HG03108 (cell line): ENCODE results near the gene HAGH.

Source experiments
- ATAC-seq: cut with Tn5 transposase; IDR thresholded peaks from one replicate; pipeline ENCODE4 v1.9.1; 2021; ENCODE audit warnings: moderate library complexity; ENCODE audit not compliant: unreplicated experiment

Gene HAGH

DNA sequence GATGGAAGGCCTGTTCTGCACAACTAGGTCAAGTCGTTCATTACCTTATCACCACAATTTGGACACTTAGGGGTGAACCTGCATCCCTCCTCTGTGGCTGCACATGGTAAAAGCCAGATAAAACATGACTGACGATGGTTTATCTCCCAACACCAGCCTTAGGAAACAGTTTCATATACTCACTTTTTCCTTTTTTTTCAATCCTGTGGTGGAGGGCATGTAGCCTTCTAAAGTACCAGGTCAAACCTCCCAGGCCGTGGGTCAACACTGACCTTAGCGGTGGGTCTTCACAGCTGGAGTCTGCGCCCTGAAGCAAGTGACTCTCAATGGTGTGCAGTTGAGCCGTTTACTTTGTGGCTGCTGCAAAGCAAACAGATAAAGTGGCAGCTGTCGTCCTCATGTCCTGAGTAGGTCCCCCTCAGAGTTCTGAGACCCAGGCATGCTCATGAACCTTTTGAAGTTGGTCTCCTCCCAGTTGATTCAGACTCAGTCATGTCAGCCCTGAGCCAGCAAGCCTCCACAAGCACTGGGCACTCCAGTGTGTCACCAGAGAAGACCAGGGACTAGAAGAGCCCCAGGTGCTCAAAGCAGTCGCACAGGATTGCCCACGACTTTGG, 6.3 kb upstream of the HAGH start:
- no peak for ATAC-seq

DNA sequence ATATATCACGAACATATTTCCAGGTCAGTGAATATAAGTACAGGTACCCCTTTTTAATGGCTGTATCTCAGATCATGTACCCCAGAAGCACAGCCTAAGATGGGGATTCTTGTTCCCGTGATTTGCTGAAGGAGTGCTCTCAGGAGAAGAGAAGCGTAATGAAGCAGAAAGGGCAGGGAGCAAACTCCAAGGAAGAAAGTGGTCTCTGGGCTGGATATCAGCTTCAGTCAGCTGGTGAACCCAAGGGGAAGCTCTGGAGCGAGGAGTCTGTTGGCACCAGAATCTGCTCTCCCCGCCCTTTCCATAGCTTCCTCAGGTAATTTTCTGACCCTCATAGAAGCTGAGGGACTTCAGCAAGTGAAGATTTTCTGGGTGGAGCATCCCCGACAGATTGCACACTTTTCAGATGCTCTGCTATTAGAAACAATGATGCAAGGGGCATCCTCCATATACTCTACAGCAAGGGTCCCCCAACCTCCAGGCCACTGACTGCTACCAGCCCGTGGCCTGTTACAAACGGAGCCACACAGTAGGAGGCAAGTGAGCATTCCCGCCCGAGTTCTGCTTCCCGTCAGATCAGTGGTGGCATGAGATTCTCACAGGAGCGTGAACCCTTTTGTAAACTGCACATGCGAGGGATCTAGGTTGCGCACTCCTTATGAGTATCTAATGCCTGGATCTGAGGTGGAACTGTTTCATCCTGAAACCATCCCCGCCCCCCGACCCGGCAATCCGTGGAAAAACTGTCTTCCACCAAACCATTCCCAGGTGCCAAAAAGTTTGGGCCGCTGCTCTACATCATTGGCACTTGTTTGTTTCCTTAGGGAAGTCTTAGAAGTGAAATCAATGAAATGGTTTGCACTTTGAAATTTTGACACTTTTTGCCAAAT, 4.8 kb upstream of the HAGH start:
- ATAC-seq = no peak

DNA sequence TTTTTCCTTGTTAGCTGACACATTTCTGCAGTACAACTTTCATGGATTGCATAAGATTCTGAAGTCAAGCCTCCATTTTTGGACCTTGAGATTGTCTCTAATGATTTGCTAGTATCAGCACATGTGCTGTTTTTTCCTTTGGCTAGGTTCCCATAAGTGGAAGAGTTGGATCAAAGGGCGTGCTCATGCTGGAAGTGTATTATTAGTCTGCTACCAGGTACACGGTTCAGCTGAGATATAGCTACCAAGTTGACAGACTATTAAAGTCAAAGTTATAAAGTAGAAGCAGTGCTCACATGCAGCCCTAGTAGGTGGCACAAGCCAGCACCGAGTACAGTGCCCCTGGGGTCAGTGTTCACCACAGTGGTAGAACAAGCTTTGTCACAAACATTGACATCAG, 3.6 kb upstream of the HAGH start:
- ATAC-seq = no peak

DNA sequence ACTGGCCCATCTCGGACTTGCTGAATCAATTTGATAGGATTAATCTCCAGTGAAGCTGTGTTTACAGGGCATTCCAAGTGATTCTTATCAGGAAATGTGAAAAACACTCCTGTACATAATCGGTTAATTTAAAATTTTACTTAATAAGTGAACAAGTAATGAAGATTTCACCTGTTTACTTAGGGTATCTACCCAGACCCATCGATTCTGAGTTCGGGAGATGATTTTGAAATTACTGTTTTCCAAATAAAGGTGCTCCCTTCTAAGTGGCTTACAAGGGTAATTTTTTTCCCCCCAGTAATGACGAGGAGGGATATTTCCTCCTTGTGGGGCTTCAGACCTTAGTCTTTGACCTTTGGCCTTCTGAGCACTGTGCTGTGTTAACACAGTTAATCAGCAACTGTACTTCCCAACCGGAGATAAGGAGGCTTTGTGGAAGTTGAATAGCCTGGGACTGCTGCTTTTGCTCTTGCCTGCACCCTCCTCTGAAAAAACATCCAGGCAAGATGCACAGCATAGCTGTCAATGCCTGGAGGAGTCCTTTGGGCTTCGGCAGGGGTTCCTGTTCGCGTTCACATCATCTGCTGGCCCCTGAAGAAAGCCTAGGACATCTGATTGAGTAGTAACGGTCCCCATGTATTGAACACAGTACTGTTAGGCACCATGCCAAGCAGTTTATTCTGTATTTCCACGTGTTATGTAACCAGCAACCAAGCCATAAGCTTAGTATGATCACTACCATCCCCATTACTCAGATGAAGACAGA, 2.2 kb upstream of the HAGH start:
- ATAC-seq = no peak

DNA sequence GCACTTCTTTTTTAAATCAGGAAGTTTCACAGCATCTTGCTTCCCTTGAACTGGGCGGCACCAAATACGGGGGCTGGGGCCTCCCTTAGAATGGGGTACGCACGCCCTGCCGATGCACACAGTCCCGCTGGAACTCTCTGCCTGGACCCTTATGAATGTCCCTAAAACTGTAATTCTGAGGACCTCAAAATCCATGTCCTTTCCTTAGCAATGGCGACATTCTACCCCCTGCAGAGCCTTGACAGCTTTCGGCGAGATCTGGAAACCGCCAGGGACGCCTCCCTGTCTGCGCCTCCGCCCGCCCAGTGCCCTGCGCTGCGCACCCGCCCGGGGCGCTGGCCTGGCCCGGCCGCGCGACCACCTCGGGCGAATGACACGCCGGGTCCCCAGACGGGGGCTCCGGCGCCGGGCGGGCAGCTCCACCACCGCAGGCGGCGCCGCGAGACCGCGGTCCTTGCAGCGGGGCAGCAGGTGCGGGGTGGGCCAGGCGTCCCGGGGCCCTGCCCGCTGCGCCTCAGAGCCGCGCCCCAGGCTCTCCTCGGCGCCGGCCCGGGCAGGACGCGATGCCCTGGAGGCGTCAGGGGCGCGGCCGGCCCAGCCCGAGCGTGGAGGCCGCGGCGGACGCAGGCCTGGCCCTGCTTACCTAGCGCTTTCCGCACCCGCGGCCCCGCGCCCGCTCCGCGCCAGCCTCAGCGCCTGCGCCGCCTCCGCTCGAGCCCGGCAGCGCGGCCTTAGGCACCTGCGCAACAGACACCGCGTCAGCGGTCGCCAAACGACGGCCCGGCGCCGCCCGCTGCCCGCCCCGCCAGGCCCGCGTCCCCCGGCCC, 548 bp downstream of the HAGH start:
- peak; percentile 45 for ATAC-seq

DNA sequence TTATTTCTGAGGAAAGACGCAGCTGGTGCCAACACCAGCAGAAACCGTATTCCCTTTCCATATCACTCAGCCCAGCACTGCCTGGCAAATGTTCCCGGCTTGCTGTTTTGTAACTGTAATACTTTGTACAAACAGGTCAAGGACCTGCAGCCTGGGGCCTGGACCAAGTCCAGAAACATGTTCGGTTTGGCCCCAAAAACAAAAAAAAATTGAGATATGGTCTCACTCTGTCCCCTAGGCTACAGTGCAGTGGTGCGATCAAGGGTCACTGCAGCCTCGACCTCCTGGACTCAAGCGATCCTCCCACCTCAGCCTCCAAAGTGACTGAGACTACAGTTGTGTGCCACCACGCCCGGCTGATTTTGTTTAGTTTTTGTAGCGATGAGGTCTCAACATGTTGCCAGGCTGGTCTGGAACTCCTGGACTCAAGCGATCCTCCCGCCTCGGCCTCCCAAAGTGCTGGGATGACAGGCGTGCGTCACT, 1.2 kb downstream of the HAGH start:
- ATAC-seq = no peak

DNA sequence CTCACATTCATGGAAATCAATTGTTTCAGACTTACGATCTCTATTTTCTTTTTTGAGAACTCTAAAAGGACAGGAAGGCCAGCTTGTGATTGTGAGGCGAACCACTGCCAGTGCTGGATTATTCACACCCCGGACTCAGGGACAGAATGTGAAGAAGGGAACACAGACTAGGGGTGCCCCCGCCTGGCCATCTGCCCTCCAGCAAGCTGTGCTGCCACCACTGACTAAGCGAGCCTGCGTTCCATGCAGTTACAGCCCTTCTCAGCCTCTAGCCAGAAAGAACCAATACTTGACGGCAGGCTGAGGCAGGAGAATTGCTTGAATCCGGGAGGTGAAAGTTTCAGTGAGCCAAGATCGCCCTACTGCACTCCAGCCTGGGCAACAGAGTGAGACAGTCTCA, 2.8 kb downstream of the HAGH start:
- no peak for ATAC-seq

DNA sequence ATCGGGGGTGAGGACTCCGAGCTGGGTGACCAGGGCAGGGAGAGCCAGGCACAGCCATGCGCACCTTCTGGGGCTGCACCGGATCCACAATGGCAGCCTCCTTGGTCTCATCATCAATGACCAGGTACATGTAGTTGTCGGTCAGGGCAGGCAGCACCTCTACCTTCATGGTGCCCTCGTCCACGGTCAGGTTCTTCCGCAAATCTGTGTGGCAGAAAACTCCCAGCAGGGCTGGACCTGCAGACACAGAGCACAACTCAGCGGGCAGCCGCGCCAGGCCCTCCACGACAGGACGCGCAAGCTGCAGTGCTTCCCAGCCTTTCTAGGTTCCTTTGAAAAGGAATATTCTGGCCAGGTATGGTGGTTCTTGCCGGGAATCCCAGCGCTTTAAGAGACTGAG, 3.8 kb downstream of the HAGH start:
- ATAC-seq = no peak

DNA sequence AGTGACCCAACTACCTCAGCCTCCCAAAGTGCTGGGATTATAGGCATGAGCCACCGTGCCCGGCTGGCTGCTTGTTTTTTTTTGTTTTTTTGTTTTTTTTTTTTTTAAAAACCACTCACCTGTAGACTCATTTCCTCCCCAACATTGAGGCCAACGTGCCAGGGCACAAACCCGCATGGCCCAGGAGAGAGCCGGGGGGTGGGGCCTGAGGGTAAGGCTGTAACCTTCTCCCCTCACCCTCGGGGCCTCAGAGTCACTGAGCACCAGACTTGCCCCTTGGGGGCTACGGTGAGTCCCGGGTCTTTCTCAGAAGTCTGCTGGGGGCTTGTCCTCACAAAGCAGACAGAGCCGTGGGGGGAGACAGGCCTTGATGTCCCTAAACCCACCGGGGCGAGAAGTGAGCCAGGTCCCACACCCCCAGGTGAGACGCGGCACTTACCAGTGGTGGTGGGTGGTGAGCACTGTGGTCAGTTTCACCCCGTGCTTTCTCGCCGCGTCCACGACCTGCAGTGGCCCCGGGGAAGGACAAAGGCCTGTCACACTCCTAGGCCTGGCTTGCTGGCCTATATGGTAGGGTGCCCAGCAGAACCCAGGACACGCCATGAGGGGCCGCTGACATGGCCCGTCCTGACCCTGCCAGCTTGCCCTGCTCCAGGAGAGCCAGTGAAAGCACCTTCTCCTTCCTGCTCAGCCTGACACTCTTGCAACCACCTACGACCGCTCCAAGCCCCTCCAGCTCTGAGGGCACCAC, 4.6 kb downstream of the HAGH start:
- ATAC-seq = no peak

DNA sequence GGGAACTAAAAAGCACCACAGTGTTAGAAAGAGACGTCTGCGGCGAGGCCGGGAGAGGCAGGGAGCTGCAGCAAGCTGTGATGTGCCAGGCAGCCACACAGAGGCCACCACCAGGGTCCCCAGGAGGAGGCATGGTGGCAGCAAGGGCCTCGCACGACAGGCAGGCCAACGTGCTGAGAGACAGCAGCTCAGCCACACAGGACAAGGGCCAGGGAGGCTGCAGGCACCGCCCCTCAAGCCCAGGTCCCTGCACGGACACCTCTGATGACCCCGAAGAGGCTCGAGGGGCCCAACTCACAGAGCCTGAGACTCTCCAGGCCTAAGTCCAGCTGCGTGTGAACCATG, 5.7 kb downstream of the HAGH start:
- no peak for ATAC-seq

DNA sequence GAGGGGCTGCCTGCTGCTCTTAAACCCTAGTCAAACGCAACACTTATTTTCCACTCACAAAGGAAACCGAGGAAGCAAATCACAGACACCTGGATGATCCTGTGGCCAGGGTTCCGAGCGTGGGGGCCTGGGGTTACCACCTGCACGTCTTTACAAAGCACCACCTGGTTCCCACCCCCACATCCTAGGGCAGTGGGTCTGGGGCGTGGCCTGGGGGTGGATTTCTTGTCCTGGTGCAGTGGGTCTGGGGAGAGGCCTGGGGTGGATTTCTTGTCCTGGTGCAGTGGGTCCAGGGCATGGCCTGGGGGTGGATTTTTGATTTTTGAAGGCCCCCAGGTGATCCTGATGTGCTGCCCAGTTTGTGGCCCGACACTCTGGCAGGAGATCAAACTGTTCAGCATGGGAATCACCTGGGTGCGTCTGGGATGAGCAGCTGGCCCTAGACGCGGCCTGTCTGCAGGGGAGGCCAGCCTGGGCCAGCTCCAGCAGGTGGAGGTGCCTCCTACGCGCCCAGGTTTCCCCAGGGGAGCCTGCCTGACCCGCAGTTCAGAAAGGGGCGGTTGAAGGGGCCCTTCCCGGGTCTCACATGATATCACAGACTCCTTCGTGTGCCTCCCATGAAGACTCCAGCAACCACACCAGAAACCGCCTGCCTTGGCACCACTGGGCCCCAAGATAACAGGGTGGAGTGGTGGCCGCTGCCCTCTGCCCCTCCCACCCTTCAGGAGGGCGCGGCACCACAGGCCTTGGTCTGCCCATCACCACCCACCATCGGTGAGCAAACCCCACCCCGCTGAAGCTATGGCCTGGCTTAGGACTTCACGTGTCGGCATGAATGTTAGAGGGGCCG, 6.3 kb downstream of the HAGH start:
- no peak for ATAC-seq

DNA sequence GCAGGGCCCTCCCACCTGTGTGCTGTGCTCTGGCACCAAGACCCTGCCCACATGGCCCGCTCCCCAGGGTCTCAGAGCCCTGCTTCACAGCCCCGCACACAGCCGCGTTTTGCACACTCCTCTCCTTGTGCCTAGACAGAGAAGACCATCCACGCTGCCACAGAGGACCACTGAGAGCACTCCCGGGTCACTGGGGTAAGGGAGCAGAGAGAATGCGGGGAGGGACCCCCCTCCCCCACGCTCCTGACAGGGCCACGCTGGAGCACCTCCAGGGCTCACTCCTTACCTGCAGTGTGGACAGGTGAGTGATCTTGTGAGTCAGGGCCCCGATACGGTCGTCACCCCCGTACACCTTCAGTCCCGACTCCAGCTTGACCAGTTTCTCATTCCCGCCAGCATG, 7.0 kb downstream of the HAGH start:
- no peak for ATAC-seq

DNA sequence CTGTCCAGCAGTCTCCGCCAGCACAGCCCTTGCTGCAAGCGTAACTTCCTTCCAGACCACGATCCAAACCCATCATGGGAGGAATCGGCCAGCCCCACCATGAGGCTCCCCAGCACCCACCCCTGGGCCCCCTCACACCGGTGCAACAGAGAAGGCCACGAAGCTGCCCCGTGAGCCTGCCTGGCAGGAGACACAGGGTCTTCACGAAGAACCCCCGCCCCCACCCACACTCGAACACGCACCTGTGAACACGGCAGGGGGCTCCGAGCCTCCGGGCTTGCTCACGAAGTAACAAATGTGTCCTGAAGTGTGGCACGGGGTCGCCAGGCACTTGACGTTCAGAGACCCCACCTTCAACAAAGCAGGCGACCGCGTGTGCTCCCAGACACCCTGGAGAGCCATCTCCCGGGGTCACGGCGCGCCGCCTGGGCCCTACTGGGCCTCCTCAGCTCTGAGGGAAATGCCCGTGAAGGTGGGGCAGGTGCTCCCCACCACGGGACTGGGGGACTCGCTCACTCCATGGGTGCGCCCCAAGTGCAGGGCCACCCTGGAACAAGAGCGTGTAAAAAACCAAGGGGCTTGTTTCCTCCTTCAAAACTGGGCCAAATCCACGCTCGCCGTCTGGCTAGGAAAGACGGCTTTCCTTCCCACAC, 7.6 kb downstream of the HAGH start:
- no peak for ATAC-seq

DNA sequence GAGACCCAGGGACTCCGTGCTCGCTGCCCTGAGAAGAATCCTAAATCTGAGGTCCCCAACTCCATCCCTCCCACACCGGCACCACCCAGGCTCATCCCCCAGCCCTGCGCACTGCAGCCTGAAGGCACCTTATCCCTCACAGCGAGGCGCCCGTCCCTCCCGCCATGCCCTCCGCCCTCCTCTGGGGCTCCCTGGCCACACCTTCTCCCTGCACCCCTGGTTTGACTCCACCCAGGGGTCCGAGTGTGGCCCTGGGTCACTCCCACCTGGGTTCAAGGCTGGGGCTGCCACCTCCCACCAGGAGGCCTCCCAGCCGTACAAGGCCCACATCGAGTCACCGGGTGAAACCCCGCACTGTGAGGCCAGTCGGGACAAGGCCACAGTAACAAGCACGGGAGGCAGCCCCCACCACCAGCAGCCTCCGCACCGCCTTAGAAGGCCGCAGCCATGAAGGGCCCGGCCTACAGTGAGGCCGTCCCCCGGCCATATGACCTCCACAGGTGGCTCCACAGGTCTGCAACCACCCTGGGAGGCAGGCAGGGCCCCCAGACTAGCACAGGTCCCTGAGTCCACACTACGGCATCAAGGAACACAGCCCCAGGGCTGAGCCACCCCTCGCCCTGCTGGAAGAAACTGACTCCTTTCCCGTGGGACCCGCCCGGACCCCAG, 8.3 kb downstream of the HAGH start:
- no peak for ATAC-seq

DNA sequence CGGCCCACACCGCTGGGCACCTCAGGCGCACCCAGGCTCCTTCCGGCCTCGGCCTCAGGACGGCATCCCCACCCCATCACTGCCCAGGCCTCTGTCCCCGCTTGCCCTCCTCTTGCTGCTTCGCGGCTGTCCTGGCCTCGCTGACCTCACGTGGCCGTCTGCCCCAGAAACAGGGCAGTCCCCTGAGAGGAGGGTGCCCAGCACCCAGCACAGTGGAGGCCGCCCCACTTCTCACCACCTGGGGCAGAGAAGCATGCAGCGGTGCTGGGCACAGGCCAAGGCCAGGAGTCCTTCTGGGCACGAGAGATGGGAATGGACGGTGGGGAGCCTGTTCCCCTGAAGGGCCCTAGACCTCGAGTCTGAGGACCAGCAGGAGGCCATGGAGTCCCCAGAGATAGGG, 8.9 kb downstream of the HAGH start:
- no peak for ATAC-seq

DNA sequence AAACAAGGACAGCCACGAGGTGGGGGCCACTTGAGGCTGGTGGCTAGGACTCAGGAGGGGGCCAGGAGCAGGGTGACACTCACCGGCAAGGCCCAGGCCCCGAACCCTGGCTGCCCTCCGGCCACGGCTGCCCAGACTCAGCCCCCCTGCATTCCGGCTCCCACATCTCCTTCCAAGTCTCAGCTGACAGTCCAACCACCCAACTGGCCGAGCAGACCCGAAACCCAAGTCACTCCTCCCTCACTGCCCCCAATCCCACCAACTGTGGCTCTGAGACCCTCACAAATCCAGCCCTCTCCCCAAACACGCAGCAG, 9.4 kb downstream of the HAGH start:
- no peak for ATAC-seq

DNA sequence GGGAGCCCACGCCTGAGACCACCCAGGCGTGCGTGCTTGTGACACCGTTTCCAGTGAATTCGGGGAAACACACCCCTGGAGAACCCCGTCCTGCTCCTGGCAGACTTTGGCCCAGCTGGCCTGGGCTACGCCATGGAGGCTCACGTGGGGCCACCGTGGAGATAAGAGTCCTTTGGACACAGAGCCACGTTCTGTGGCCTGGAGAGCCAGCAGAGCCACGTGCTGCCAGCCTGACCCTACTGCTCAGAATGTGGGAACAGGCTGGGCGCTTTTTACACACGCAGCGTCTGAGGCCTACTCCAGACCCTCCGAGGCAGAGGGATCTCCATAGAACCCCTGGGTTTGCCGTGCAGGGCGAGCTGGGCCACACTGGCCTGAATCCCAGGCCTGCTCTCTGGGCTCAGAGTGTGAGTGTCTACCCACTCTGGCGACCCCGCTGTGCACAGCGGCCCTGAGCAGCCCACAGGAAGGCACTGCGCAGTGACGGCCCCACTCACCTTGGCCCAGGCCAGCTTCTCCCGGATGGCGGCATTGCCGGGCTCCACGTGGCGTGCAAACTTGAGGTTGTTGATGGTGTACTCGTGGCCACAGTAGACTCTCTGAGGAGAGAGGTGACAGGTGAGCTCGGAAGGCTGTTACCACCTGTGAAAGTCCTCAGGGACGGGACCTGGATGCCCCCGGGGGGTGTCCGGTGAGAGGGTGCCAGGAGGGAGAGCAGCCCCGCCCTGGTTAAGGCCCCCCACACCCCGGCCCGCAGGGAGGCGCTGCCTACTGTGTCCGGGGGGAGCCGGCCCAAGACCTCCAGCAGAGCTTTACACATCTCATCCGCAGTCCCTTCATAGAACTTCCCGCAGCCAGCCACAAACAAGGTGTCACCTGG, 10.0 kb downstream of the HAGH start:
- no peak for ATAC-seq

DNA sequence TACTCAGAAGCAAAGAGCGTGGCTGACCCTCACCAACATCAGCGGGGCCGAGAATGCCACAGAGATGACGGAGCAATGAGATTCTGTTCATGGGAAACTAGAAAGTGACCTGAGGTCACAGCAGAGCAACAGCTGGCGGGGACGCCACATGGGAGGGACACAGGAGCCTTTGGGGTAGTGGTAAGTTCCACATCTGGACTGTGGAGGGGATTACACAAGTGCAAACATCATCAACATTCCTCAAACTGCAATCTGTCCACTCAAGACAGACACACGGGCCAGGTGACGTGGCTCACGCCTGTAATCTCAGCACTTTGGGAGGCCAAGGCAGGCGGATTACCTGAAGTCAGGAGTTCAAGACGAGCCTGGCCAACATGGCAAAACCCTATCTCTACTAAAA, 11.2 kb downstream of the HAGH start:
- ATAC-seq = no peak
